ENCODE data around the gene ACTN4.

ACTN4 gene

DNA sequence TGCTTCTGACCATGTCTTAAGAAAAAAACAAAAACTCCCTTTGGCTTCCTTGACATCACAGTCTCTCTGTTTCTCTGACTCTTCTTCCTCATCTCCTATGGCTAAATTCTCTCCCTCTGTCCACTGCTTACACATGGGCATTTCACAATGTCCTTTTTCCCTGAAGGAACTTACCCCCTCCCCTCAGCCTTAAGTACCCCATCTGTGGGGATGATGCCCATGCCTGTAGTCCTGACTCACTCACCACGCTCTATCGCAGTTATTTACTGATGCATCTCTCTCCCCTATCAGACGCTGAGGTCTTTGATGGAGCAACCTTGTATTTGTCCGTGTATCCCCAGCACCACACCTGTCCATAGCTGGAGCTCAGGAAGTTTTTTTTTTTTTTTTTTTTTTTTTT lies 32.4 kb downstream of the ACTN4 start:
- Histone ChIP-seq H3K4me3 (no peak overlapping the region), H3K27ac (peak overlapping the region; percentile 90 to 92)
- TF ChIP-seq CTCF (IDR thresholded peaks at IDR 0.05), result no peak
- no peak for DNase-seq (ENCODE audit: low spot score)

DNA sequence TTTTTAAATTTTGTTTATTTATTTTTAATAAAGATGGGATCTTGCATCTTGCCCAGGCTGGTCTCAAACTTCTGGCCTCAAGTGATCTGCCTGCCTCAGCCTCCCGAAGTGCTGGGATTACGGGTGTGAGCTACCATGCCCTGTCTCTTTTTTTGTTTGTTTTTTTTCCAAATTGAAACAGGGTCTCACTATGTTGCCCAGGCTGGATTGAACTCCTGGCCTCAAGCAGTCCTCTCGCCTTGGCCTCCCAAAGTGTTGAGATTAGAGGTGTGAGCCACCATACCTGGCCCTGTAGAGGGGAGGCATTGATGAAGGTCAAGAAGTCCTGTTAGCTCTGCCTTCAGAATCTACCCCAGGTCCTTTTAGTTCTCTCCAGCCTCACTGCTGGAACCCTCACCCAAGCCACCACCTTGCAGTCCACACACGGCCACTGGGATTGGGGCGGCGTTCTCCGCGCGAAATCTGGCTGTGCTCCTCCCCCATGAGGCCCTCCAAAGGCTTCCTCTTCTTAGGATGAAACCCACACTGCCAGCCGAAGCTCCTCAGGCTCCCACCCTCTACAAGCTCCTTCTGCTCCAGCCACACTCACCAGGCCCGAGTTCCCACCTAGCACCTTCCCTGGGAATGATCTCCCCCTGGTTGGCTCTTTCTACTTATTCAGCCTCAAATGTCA lies 34.9 kb downstream of the ACTN4 start:
- Histone ChIP-seq H3K27ac (peak overlapping the region; percentile 90 to 97), H3K4me3 (no peak overlapping the region)
- no peak for DNase-seq (ENCODE audit: low spot score)
- no peak for TF ChIP-seq CTCF (IDR thresholded peaks at IDR 0.05)

DNA sequence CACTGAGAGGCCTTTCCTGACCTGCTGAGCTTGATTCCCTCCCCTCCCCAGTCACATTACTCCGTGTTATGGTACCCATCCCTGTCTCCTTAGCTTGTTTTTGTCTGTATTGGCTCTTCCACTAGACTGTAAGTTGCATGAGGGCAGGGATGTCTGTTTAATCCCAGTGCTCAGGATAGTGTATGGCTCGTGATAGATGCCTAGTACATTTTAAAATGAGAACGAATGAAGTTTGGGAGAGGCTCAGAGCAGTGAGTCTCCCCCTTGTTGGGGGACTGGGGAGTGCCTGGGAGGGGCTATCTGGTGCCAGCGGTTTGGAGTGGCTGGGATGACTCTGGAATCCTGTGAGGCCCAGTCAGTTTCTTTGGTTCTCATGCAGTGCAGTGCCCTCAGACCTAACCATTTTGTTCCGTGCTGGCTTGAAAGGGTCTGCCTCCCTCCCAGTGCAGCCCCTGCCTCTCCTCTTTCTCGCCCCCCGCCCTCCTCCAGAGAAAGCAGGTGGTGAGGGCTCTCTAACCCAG lies 35.5 kb downstream of the ACTN4 start:
- H3K4me3 ChIP-seq, result peak overlapping the region; percentile 14
- TF ChIP-seq CTCF (IDR thresholded peaks at IDR 0.05), result no peak
- H3K27ac ChIP-seq, result peak overlapping the region; percentile 90 to 97
- DNase-seq (ENCODE audit: low spot score), result no peak

GRCh38 chr19:38683393-38684077 lies 36.1 kb downstream of the ACTN4 start:
- peak; percentile 88 for DNase-seq (ENCODE audit: low spot score)
- peak overlapping the region; percentile 14 for H3K4me3 ChIP-seq
- no peak for TF ChIP-seq CTCF (IDR thresholded peaks at IDR 0.05)
- peak overlapping the region; percentile 90 to 97 for H3K27ac ChIP-seq

DNA sequence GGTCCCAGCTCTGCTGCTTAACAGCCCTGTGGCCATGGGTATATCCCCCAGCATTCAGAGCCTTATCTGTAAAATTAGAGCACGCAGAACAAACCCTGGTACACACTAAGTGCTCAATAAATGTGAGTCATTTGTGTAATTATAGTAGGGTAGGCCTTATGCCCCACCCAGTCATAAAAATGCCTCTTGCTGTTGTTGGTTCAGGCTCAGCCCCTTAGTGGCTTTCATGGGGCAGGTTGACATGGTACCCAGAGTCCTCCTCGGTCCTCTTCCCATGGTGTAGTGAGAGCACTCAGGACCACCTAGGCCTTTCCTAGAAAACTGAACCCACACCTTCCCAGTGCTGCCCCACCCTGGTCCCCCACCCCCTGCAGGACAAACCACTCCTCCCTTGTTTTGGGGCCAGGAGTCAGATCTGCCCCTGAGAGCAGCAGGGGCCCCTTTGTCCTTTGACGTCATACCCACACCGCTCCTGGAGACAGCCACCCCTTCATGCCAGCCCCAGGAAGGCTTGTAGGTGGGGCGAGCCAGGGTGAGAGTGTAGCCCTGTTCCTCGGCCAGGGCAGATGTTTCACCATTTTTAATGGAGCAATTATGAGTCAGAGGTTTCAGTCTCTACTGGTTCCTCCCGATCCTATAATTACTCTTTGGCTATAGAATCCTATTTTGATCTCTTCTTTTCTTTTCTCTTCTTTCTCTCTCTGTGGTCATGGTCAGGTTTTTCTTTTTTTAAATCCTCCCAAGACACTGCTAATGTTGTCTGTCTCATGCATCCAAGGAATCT lies 36.8 kb downstream of the ACTN4 start:
- no peak for TF ChIP-seq CTCF (IDR thresholded peaks at IDR 0.05)
- Histone ChIP-seq H3K27ac (peak overlapping the region; percentile 90 to 97), H3K4me3 (peak overlapping the region; percentile 19)
- DNase-seq (ENCODE audit: low spot score), result peak; percentile 92

- Histone ChIP-seq H3K4me3 (peak overlapping the region; percentile 19), H3K27ac (peak overlapping the region; percentile 90 to 97)
- TF ChIP-seq CTCF (IDR thresholded peaks at IDR 0.05), result no peak
- DNase-seq (ENCODE audit: low spot score), result no peak
Observed at GRCh38 chr19:38684862-38685665, 37.6 kb downstream of the ACTN4 start.
